Measurements from ENCODE around the gene CTNNBL1.

- TF ChIP-seq CTCF (IDR thresholded peaks at IDR 0.05), result no peak
- TF ChIP-seq EP300 (IDR thresholded peaks at IDR 0.05), result no peak
- no peak for TF ChIP-seq POLR2AphosphoS5 (IDR thresholded peaks at IDR 0.05)
- no peak for TF ChIP-seq POLR2A (IDR thresholded peaks at IDR 0.05)
Measured at GRCh38 chr20:37758332-37758731, 64.5 kb downstream of the CTNNBL1 start.

Measured in stomach (tissue), 4 donors.